HG03558 (cell line): ENCODE data around the gene OLA1.

Experiments used
- ATAC-seq: cut with Tn5 transposase; IDR thresholded peaks from one replicate; pipeline ENCODE4 v1.9.1; 2021; ENCODE audit warnings: moderate number of reproducible peaks; ENCODE audit not compliant: unreplicated experiment; ENCODE audit errors: extremely low read depth

Gene OLA1

GRCh38 chr2:174044556-174044955 lies 203.8 kb downstream of the OLA1 start:
- no peak for ATAC-seq

DNA sequence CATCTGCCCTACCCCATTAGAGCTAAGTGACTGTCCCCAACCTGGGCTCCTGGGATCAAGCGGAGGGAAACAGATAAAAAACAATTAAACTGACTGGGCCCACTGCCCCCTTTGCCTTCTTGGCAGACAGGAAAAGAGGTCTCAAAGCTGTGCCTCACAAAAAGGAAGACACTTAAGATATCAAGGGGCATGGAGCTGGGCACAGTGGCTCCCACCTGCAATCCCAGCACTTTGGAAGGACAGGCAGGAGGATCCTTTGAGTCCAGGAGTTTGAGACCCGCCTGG lies 208.0 kb downstream of the OLA1 start:
- ATAC-seq = no peak

DNA sequence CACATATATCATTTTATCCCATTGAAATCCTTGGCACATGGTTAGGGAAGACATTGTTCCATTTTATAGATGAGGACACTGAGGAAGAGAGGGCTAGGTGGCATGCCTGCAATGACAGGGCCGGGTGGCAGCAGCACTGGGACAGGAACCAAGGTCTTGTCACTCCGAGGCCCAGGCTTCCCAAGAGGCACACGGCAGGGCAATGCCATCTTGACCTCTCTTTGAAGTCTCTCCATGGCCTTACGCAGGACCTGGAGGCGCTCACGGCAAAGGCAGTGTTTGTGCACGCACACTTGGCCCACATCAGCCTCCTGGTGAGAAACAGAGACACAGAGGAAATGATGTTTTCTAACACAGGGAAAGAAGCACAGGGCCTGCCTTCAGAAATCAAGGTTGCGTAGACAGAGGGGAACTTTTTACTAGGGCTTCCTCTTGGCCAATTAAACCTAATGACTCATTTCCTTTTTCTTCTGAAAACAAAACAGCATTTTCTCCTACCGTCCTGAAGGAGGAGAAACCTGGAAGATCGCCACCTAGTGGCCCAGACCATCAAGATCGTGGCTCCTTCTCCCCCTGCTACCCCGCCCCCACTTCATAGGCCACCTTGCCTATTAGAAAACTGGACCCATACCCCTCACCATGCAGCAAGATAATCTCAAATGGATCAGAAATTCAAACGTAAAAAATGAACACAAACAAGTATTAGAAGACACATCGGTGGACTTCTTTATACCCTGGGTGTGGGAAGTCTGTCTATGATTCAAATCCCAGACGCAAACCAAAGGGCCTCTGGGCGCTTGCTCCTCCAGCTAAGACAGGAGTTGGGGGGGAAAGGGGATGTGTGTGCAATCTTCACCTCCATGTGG lies 208.5 kb downstream of the OLA1 start:
- peak; percentile 64 for ATAC-seq

DNA sequence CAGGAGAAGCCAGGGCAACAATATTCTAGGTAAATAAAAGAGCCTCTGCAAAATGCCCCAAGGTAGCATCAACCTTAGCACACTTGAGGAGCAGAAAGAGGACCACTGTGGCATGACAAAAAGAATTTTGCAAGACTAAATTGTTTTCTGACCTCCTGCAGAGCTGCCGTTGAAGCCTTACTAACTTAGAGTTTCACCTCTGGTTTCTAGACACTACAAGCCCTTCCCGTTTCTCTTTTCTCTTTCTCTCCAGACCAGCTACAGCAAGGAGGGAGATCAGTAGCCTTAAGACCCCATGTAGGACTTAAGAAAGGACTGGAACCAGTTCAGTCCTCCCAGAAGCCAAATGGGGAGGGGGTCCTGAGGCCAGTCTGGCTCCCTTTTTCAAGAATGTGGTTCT lies 209.9 kb downstream of the OLA1 start:
- ATAC-seq = no peak

DNA sequence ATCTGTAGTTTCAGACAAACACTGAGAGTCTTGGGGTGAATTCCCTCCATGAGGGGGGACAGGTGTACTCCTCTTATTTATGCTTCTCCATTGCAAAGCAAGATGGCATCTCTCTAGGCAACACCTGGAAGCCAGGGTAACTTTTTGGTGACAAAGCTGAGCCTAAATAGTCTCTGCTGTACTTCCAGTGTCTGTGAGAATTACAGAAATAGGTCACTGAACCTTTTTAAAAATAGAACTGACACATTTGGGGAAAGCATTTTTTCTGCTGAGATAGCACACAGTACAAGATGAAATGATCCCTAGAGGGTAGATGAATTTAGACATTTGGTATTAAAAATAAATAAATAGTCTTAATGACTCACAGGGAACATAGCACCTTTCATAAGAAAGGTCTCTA lies 211.5 kb downstream of the OLA1 start:
- no peak for ATAC-seq

- no peak for ATAC-seq
Measured at GRCh38 chr2:174035981-174036742, 212.2 kb downstream of the OLA1 start.

DNA sequence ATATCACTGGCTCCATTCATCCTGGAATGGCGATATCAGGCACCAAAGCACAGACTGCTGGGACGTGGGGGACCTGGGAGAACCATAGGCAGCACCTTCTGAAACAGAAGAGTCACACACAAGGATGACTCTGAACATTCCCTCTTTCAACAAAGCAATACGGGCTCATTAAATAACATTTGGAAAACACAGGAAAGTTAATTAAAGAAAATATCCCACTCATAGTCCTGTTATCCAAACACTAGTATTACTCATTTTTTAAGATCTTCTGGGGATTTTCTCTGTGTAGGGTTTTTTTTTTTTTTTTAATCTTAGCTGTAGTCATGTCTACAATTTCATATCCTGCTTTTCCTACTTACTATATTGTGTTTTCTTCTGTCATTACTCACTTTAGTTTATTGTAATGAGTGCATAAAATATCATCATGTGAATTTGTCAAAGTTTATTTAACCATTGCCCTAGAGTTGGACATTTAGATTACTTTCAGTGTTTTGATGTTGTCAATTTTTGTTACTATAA lies 213.2 kb downstream of the OLA1 start:
- ATAC-seq = no peak

DNA sequence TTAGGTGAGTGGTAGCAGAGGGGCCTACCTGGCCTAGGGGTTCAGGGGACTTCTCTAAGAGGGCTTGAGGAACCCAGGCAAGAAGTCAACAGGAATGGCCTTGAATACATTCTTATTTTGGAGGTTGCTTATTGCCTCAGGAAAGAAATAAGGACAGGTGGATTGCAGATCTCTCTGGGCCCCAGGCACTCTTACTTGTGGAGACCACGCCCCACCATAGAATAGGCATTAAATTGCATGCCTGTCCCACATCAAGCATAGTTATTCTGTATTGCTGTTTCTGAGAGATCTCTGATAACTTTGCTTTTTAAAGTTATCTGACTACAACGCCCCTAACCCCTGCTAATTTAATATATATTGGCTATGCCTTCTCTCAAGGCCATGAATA lies 215.2 kb downstream of the OLA1 start:
- no peak for ATAC-seq

DNA sequence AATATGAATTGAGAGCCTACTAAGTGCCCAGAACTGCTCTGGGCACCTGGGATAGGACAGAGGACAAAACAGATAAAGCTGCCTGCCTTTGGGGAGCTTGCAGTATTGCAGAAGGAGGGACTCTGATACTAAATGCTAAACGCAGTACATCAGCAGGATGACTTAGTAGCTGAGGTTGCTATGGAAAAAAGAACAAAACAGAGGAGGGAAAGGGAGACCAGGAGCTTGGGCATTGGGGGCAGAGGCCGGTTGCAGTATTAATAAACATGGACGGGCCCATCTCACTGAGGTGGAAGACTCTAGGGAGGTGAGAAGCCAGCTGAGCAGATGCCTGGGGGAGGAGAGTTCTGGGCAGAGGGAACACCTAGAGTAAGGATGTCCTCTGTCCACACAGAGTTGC lies 217.1 kb downstream of the OLA1 start:
- no peak for ATAC-seq

- ATAC-seq = no peak
Measured at GRCh38 chr2:174028935-174029334, 219.4 kb downstream of the OLA1 start.

GRCh38 chr2:174027956-174028355 lies 220.4 kb downstream of the OLA1 start:
- no peak for ATAC-seq

DNA sequence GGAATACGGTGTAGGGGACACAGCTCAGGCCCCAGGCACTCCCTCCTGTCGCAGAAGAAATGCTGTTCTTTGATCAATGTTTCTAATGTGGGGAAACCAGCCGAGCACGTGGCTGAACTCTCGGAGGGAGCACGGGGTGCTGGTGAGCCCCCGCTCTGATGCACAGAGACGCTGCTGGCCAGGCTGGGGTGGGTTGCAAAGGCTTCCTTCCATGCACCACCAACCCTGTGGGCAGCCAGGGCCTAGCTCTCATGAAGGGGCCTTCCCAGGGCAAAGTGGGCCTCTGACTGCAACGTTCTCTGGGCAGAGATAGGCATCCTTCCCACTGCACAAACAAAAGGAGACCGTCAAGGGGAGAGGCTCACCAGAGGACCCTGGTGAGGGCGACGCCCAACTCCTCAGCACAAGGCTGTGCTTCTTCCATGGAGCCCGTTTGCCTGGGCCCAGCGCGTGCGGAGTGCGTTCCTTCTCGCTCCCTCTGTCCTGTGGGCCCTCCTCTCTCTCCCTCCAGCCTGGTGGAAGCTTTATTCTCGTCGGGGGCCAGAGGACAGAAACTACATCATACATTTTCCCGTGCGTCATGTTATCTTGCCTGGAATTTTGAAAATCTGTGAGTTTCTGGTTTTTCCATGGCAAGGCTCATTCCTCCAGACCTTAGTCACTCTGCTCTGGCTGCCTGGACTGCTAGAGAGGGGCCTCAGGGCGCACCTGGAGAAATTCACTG lies 222.0 kb downstream of the OLA1 start:
- no peak for ATAC-seq

DNA sequence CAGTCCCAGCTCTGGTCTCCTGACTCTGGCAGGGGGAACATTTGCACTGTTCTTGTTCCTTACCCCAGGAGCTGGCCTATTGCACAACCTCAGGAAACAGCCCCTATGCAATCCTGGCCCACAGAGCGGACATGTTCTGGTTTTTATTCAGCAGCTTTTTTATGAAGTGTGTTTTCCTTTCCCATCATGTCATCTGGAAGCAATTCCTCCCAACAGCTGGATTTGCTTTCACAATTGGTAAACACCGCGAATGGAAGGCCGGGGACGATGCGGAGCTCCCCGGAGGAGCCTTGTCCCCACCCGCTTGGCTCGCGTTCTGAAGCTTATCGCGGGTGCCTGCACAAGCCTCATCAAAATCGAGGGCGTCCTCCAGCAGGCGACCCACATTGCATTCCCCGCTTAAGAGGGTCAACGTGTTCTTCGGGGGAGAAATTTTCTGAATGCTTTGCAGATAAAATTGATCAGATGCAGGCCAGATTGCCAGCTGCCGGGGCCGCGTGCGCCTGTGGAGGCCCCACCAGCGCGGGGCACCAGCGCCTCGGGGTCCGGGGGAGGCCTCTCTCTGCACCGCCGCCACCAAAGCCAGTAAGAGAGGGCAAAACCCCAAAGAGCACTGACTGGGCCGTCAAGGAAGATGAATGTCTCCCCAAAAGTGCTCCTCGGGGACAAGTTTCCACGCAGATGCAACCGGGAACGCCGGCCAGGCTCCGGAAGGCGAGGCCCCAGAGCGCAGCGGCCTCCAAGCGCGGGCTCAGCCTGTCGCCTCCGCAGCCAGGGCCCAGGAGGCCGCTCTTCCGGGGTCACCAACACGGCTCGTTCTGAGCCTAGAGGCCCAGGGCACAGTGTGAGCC lies 222.8 kb downstream of the OLA1 start:
- ATAC-seq = no peak

- ATAC-seq = no peak
Measured at GRCh38 chr2:174024524-174025270, 223.6 kb downstream of the OLA1 start.

DNA sequence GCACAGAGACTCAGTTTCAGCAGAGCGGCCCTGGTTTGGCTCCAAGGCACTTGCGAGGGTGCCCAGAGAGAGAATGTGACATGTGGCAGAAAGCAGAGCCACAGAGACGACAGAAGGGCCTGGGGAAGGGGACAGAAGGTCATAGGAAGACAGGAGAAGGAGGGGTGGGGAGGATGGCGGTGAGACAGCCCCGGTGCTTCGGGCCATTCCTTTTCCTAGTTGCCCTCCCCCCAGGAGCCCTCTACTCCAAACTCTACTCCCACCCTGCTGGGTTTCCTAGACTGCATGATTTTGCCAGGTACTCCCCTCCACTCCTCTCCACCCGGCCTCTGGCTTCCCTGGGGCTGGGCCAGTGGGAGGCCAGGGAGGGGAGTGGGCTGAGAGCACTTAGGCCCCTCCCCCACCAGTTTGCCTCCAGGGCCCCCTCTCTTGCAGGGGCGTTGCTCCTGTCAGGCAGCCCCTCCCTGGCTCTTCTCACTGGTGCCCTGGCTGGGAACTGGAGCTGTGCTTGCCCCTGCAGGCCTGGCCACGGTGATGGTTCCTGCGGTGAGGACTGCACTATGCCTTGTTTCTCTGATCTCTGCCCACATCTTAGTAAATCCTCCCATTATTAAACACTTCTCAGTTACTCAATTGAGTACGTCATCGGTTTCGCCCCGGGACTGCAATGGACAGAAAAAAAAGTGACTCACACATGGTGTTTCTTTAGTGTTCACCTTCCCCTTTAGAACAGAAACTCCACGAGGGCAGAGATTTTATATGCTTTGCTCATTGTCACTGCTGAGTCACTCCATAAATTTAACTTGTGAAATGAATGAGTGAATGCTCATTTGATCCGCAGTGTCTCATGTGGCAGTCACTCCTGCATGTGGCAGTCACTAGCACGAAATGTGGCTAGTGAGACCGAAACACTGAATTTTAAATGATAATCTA lies 224.5 kb downstream of the OLA1 start:
- ATAC-seq = no peak
